ENCODE results near the gene RAMACL.

Gene RAMACL

DNA sequence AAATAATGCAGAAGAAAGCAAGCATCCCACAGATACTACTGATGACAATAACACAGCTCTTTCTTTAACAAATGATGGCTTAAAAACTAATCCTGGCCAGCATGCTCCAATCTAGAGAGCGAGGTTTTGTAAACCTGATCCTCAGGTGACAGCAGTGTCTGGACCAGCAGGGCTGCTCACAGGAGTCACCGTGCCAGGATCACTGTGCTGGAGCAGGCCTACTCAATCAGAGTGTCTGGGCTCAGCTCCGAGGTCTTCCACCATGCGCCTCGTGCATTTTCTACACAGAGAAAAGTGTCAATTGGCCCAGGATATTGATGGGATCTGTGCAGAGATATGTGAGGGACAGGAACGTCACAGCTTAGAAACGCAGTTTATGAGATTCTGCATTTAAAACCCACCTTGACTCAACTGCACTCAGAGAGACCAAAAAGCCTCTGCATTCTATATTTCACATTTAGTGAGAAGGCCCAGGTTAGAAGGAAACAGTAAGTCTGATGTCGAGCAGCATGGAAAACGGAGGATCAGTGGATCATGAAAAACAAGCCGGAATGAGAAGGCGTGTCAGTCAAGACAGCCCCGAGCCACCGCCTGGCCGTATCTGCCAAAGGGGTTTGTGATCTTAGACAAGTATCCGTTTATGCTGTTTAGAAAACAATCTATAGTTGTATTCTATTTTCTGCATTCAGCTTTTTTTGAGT is 7.8 kb downstream of the RAMACL start:
- no peak overlapping the region for H3K4me3 ChIP-seq (ENCODE audit: low read depth, low read length)

DNA sequence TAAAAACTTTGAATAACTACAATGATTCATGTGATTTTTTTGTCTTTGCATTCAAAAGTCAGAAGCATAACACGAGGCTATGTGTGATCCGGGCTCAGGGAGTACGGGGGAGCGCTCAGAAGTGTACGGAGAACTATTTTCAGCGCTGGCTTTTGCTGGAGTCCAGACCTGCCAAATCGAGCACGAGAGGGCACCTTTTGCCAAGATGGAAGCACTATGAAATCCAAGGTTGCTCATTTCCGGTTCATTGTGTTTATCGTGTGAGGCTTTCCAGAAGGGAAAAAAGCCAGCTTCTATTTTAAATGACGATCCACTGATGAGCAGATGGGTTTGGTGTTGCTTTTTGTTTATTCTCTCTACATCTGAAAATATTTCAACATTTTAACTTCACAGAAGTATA is 11.3 kb downstream of the RAMACL start:
- no peak overlapping the region for H3K4me3 ChIP-seq (ENCODE audit: low read depth, low read length)

DNA sequence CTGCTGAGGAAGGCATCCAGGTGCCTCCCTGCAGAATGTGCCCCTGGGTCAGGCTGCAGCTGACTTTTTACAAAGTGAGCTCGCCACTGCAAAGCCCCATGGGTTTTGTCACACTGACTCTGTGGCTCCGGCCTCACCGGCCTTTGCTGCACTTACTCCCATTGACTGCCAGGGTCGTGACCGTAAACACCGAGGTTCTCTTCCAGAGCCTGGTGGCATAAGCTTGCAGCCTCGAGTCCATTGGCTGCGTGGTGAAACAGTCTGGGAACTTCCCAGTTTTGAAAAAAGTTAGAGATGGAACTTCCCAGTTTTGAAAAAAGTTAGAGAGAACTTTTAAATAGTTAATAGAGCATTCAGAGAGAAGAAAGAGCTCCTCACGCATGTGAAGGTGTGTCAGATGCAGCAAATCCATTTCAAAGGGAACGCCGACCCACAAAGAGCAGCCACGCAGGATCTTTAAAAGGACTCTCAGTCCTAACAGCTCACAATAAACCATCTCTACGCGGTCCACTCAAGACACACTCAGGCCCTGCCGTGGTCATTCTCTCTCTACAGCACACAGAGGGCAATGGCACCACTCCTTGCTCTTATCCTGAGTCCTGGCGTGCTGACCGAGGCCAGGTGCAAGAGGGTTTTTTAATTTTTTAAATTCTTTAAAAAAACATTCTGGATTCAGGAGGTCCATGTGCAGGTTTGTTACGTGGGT is 12.8 kb downstream of the RAMACL start:
- H3K4me3 ChIP-seq (ENCODE audit: low read depth, low read length), result no peak overlapping the region

DNA sequence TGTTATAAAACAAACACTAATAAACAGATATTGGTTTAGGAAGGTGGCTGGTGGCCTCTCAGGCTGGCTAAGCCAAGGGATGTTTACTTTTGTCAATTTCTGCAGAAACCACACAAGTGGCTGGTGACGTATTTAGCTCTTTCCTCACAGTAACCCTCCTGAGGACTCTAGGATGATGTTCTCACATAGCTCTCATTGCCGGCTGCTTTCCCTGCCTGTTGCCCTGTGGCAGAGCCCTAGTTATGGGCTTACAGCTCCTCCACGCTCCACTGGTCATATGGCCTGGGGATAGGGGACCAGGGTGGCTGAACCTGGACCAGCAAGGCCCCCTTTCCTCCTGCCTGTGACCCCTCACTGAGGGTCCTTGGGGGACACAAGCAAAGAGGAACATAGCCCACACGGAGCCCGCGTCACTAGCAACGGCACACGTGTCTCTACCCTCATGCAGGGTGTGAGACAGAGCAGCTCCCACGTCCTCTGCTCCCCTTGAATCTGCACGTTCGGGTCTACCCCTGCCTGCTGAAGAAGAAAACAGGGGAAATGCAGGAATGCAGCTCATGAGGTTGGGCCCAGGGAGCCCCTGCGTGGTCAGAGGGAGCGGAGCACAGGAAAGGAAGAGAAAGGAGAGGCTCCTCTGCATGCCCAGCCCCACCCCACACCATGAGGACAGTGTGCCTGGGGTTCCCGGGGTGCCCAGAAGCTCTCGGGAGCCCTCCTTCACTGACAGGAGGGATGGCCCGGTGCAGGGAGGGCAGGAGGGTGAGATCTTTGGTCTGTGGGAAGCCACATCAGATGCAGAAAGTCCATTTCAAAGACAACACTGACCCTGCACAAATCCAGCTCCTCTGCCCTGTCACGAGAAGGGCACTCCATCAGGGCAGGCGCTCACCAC is 13.9 kb downstream of the RAMACL start:
- H3K4me3 ChIP-seq (ENCODE audit: low read depth, low read length), result no peak overlapping the region

DNA sequence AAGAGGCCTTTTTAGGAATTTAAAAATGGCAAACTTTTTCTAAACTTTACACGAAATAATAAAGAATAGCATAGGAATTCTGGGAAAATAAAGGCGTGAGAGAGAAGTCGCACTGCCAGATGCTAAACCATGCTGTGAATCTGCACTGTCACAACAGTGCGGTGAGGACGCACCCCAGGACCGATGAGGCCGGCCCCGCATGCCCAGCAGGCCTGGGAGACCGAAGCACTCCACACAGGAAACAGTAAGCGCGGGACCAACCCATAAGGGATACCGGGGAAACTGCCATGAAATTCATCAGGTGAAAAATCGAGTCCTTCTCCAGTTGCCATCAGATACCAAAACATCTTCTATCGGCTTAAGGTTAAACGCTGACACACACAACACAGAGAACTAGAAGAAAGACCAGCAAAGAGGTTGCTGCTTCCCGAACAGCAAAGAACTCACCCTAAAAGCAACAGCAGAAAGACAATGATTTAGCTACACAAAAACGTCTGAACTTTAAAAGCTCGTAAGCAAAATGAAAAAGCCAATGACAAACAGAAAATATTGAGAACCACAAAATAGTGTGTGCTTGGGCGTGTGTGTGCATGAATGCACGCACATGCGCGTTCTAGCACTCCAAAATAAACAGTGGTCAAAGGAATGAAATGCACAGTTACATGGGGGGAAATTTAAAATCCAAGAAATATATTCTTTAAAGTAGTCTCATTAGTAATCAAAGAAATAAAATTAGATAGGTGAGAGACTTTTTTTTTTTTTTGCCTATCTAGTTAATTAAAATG is 15.4 kb downstream of the RAMACL start:
- H3K4me3 ChIP-seq (ENCODE audit: low read depth, low read length), result no peak overlapping the region

DNA sequence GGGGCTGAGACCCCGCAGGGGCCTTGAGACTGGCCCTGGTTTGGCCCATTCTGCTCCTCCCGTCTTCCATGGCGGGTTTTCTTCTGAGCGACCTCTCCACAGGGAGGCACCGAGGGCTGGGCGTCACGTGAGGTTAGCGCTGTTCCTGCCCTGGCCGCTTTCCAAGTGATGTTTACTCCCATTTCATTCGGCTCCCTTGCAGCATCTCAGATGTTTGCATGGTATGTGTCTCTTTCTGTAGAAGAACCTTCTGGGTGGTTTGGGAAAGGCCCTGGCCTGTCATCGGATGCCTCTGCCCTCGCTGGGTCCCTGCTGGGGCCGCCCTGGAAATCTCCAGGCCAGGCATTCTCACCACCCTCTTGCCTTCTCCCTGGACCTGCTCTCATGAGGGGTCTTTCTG is 17.3 kb downstream of the RAMACL start:
- H3K4me3 ChIP-seq (ENCODE audit: low read depth, low read length), result no peak overlapping the region

DNA sequence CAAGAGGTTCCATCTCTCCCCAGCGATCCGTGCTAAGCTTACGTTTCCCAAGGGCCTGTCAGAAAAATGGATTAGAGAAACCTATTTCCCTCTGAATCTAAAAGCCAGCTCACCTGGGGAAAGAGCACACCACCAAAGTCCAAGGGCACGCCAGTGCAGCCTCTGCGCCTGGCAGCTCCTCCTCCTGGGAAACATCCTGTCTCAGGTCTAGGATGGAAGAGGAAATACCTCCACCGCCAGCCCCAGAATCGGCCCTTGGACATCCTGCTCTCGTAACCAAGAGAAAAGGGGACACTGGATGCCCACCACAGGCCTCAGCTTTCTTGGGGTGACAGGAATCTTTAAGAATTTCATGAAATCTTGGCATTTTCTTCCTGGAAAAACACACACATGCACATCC is 18.7 kb downstream of the RAMACL start:
- no peak overlapping the region for H3K4me3 ChIP-seq (ENCODE audit: low read depth, low read length)

DNA sequence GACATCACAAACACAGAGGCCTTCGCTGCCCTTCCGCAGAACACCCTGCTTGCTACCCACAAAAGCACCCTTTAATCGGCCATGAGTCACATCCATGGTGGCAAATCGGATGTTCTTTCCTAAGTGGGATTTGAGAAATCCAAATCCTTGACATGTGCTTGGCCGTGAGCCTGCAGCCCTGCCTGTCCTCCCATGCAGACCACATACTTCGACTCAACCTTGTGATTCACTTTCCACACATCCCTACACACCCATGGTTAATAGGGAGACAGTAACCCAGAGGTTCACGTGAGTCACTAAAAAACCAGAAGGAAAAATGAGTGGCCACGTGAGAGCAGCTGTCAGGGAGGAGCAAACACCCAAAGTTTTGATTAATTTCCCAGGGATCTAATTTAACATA is 19.4 kb downstream of the RAMACL start:
- no peak overlapping the region for H3K4me3 ChIP-seq (ENCODE audit: low read depth, low read length)

DNA sequence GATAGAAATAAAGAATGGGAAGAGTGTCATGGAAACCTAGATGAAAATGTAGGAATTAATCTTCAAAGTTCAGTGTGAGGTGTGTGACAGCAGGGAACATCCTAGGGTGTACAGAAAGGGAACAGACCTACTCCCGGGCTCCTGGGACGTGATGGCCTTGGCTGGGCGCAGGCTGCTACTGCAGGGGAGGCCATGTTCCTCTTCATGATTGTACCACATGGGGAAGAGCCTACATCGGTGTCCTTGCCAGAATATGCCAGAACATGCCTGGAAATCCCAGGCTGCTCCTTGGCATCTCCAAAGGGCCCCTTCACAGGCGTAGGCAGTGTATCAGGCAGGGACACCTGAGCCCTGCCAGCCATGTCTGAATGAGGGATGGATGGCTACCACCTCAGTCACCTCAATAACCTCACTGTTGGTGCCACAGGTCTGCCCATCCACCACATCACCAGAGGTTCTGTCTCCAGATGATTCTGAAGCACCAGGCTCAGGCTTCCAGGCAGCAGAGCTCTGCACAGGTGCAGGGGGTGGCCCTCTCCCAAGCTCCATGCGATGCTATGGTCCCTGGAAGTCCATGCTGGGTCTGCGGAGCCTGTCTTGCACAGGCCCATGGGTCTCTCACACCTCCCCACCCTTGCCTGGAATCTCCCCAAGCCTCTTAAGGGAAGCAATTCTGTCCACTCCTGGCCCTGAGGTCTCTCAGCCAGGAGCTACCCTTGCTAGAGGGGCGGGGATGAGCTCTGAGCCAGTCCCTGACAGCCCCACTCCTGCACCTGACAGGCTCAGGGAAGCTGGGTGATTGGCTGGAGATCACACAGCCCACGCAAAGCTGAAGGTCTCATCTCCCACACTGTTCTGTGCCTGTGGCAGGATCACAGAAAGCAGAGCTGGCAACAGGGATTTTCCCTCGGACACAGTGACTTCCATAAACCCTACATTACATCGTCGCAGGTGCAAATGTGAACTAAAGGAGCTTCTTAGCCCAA is 20.2 kb downstream of the RAMACL start:
- H3K4me3 ChIP-seq (ENCODE audit: low read depth, low read length), result no peak overlapping the region

DNA sequence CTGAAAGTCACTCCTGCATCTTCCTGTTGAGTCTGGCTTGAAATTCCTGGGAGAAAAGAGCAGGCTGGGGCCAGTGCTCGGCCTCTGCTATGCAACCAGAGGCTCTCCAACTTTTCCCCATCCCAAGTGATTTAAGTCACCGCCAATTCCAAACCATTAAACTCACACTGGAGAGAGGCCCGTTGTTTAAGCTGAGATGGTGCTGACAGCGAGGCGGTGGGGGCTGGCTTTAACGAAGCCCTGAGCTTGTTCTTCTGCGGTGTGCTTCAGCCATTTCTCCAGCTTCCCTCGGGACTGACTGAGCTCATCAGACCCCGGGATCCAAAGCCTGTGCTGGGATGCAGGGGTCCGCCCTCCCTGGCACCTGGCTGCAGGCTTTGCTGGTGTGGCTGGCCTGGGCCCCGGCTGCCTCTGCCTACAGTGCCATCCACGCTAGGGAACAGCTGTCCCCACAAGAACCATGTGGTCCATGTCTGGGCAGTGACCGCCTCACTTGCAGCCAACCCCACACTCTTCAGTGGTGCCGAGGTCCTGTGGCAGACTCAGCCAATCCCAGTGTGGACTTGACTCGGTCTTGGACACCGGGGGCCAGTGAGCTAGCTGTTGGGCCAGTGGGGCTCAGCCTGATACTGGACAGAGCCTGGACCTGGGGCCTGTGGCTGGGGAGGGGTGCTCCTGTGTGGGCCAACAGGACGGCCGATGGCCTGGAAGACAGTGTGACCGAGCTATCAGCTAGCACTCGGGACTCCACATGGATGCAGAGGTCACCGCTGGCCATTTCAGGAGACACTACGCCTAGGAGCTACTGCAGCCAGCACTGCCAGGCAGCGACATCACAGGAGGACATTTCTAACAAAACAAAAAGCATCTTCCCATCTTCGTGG is 21.2 kb downstream of the RAMACL start:
- no peak overlapping the region for H3K4me3 ChIP-seq (ENCODE audit: low read depth, low read length)

DNA sequence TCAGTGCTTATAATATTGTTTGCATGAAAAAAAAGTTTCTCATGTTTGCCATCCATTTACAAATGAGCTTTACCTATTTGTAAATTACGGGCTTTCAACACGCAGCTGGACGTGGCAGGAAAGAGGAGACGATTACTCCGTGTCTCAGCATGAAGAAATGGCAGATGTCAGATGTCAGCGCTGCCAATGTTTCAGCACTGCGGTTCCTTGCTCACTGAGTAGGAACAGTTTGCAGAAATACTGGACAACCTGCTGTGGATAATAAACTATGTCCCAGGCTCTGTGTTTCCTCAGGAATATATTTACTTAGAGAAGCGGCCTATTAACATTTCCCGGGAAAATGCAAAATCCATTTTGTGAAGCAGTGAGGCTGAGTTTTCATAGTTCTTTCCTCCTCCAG is 22.7 kb downstream of the RAMACL start:
- no peak overlapping the region for H3K4me3 ChIP-seq (ENCODE audit: low read depth, low read length)

DNA sequence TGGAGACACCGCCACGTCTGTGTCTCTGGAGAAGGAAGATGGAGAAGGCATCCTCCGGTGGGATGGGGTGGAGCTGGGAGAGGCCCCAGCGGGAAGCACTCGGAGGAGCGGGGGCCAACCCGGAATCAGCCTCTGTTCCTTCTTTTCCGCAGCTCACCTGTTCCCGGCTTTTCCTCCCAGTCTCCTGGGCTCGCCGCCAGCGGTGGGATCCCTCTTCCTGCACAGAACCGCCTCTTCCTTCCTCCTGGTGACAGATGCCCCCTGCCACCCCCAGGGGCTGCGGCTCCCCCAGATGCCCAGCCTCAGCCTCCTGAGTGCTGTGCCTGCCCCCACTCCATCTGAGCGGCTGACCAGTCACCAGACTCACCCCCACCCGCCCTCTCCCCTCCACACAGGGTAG is 23.3 kb downstream of the RAMACL start:
- no peak overlapping the region for H3K4me3 ChIP-seq (ENCODE audit: low read depth, low read length)

DNA sequence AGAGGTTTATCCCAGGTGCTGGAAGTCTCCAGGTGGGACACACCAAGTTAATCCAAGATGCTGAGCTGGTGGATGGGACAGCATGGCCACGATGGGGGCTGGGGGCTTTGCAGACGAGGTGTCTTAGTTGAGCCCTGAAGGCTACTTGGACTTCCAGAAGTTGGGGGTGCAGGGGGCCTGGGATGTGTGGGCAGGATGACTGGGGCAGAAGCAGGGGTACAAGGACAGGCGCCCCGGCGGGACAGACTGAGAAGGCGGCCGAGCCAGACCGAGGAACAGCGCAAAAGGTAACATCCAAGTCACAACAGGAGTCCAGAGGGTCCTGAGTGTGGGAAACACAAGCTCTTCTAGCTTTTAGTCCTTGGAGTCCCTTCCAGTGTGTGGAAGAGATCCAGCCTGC is 23.8 kb downstream of the RAMACL start:
- H3K4me3 ChIP-seq (ENCODE audit: low read depth, low read length), result no peak overlapping the region

DNA sequence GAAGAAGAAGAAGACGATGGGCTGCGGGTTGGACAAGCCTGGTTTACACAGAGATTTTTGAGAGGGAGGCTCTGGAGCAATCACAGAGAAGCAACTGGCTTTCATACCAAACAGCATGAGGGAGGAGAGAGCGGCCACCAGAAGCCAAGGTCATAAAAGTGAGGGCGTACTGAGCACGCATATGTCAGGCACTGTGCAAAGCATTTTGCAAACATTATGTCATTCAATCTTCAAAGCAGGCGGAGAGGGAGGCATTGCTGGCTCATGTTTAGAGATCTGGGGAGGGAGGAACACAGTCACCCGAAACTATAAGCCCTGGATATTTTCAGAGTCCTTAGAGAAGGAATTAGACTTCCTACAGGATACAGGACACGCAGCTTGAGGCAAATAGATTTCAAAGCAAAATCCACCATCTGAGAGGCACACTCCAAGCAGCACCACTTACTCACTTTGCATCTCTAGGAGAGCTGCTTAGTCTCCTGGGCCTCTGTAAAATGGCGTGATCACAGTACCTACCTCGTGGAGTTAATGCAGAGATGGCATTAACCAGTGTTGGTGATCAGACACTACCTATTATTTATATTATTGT is 24.6 kb downstream of the RAMACL start:
- no peak overlapping the region for H3K4me3 ChIP-seq (ENCODE audit: low read depth, low read length)

DNA sequence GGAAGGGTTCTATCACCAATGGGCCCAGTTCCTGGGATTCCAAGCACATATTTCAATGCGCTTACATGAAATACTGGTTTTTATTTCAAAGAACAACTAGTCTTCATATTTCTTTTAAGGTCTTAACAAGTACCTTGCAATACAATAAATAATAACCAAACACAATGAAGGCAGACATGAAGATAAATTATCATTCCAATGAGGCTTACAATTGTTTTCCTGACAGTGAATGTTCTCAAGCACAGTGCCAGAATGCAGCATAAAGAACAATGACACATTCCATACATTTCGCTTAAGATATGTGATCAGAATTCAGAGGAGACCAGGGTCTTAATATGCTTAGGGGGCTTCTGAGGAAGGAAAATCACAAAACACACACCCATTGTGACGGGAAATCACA is 26.3 kb downstream of the RAMACL start:
- H3K4me3 ChIP-seq (ENCODE audit: low read depth, low read length), result no peak overlapping the region

DNA sequence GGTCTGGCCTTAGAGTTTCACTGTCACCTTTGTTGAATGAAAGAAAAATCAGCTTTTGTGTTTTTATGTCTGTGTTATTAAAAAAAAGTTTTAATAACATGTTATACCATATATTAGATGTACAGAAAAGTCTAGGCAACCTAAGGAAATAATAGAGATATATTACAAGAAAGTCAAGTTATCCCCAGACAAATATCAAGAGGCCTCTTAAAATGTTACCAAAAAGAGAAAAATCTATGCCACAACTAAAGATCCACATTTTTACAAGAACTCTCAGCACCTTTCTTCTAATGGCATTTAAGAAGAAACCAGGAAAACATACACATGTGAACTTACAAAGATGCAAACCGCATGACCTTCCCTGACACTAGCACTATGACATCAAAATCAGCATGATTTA is 26.8 kb downstream of the RAMACL start:
- no peak overlapping the region for H3K4me3 ChIP-seq (ENCODE audit: low read depth, low read length)

DNA sequence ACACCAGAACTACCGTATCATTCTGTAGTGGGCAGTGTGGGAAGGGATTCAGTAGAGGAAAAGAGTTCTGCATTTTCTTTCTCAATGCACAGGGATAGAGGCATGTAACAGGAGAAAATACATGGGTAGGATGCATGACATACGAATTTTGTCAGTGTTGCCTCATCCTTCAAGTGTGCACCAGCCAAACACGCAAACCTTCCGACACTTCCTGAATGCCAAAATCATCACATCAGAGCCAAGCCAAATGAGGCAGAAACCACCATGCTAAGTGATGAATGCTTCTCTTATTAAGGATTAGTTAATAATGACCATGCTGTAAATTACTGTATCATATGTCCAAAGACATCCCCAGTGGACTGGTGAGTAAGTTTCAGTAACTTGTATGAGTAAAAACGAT is 27.3 kb downstream of the RAMACL start:
- H3K4me3 ChIP-seq (ENCODE audit: low read depth, low read length), result no peak overlapping the region

DNA sequence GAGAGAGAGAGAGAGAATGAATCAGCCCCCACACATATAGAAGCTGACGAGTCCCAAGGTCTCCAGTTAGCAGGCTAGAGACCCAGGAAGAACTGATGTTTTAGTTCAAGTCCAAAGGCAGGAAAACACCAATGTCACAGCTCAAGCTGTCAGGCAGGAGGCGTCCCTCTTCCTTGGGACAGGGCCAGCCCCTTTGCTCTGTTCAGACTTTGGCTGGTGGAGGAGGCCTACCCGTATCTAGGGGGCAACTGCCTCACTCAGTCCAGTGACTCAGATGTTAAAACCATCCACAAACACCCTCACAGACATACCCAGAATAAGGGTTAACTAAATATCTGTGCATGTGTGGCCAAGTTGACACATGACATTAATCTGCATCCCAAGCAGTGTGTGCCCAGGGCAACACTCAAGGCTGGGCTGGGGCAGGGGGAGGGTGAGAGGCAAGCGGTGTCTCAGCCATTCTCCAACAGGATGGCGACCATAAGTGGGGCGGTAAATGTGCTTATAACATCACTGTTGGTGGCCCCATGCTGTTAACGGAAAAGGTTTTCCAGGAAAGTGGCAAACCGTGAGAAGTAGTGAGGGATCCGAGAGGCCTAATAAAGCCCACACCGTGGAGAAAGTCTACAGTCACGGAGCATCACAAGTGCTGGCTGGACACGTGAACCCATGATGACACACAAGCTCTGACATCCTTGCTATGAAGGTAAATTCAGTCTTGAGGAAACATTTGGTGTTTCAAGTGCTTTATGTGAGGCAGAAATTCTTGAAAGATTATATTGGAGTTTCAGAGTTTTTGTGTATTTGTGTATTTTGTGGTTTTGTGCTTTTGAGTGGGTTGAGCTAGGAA is 28.1 kb downstream of the RAMACL start:
- no peak overlapping the region for H3K4me3 ChIP-seq (ENCODE audit: low read depth, low read length)

Data from iPS-11a (cell line).